Inferior parietal cortex (tissue), 1 donor: ENCODE measurements around the gene CFAP43.

ENCODE experiments used
- DNase-seq: peaks from one replicate; pipeline ENCODE4 v3.0.0-alpha.2; 2016; ENCODE audit errors: extremely low spot score

Gene CFAP43

GRCh38 chr10:104142081-104142480 is 90.1 kb downstream of the CFAP43 start:
- no peak for DNase-seq

- DNase-seq: no peak
Measured at GRCh38 chr10:104139221-104139620, 92.9 kb downstream of the CFAP43 start.

GRCh38 chr10:104138131-104138530 is 94.0 kb downstream of the CFAP43 start:
- DNase-seq: no peak

GRCh38 chr10:104130041-104130440 is 102.1 kb downstream of the CFAP43 start:
- no peak for DNase-seq

GRCh38 chr10:104128214-104128613 is 104.0 kb downstream of the CFAP43 start:
- no peak for DNase-seq

- DNase-seq: no peak
Measured at GRCh38 chr10:104127411-104127810, 104.8 kb downstream of the CFAP43 start.

GRCh38 chr10:104123397-104123796 is 108.8 kb downstream of the CFAP43 start:
- DNase-seq: peak; percentile 59

GRCh38 chr10:104122225-104123107 is 109.7 kb downstream of the CFAP43 start:
- DNase-seq: peak; percentile 55

GRCh38 chr10:104121485-104122224 is 110.5 kb downstream of the CFAP43 start, which contains the start of gene SFR1:
Gene SFR1 (plus strand): TSS chr10:104122171. CDS start chr10:104122184, 13 bp downstream.
- DNase-seq: peak; percentile 95

- DNase-seq: peak; percentile 71
Measured at GRCh38 chr10:104120903-104121484, 111.2 kb downstream of the CFAP43 start.

GRCh38 chr10:104120512-104120902 is 111.7 kb downstream of the CFAP43 start:
- peak; percentile 11 for DNase-seq

- DNase-seq: no peak
Measured at GRCh38 chr10:104119996-104120395, 112.2 kb downstream of the CFAP43 start.

- no peak for DNase-seq
Measured at GRCh38 chr10:104117839-104118323, 114.3 kb downstream of the CFAP43 start.

GRCh38 chr10:104113376-104113956 is 118.7 kb downstream of the CFAP43 start:
- DNase-seq: no peak

GRCh38 chr10:104109908-104110662 is 122.1 kb downstream of the CFAP43 start:
- DNase-seq: no peak

GRCh38 chr10:104104926-104105325 is 127.2 kb downstream of the CFAP43 start:
- DNase-seq: no peak

GRCh38 chr10:104104418-104104817 is 127.7 kb downstream of the CFAP43 start:
- no peak for DNase-seq

- no peak for DNase-seq
Measured at GRCh38 chr10:104103956-104104355, 128.2 kb downstream of the CFAP43 start.

GRCh38 chr10:104101902-104102301 is 130.3 kb downstream of the CFAP43 start:
- DNase-seq: no peak

GRCh38 chr10:104100795-104101194 is 131.4 kb downstream of the CFAP43 start:
- DNase-seq: no peak

- no peak for DNase-seq
Measured at GRCh38 chr10:104099941-104100340, 132.2 kb downstream of the CFAP43 start.
